Ascending aorta (tissue), 2 donors: ENCODE results near the gene ZC3H10. TPM values are rescaled to one million over a fixed set of nuclear protein-coding genes. Genes with fewer than 3 reads are reported as not detected.

Experiments
- DNase-seq, 2 donors: peaks; one replicate each; pipeline ENCODE4 v3.0.0-alpha.2; 2019; ENCODE audit warnings: low spot score in 2 of 2
- H3K27ac ChIP-seq, 2 donors: fragments of 200-600 bp; sonication (generic); one replicate each; pipeline ENCODE4 v1.5.1; 2016 to 2017; ENCODE audit warnings: mild to moderate bottlenecking in 1 of 2
- H3K27me3 ChIP-seq: fragments of 200-600 bp; sonication (generic); one replicate; pipeline ENCODE4 v1.5.1; 2017
- H3K36me3 ChIP-seq, 2 donors: fragments of 200-600 bp; sonication (generic); one replicate each; pipeline ENCODE4 v1.5.1; 2016
- H3K4me1 ChIP-seq, 2 donors: fragments of 200-600 bp; sonication (generic); one replicate each; pipeline ENCODE4 v1.5.1; 2016 to 2017; ENCODE audit warnings: mild to moderate bottlenecking in 1 of 2
- H3K4me3 ChIP-seq, 2 donors: fragments of 200-600 bp; sonication (generic); one replicate each; pipeline ENCODE4 v1.5.1; 2016 to 2017; ENCODE audit warnings: mild to moderate bottlenecking in 1 of 2
- H3K9me3 ChIP-seq, 2 donors: fragments of 200-600 bp; sonication (generic); one replicate each; pipeline ENCODE4 v1.5.1; 2016
- intact Hi-C: fragments of 100-400 bp; cut with DNase I; formaldehyde crosslinking; loops from one replicate; pipeline ENCODE4 v1.15.1; 2023
- total RNA-seq: library from RNA; depleted of rRNA; stranded (reverse); fragments of >200 nt; gene quantifications from one replicate; pipeline ENCODE4 v1.1.0, GENCODE V29; 2016
- TF ChIP-seq, protein P1 (sequence below), 3 experiments: fragments of 200-600 bp in 2 of 3; fragments of 450-650 bp in 1 of 3; sonication (generic) in 2 of 3; IDR thresholded peaks; one replicate each; pipeline ENCODE4 v1.5.1; 2016 to 2019; ENCODE audit warnings: antibody characterized with exemption in 3 of 3, mild to moderate bottlenecking in 1 of 3, moderate library complexity in 1 of 3

The ZC3H10 gene
- total RNA-seq, 1 donor from 2014 or later = 11.1 TPM

DNA sequence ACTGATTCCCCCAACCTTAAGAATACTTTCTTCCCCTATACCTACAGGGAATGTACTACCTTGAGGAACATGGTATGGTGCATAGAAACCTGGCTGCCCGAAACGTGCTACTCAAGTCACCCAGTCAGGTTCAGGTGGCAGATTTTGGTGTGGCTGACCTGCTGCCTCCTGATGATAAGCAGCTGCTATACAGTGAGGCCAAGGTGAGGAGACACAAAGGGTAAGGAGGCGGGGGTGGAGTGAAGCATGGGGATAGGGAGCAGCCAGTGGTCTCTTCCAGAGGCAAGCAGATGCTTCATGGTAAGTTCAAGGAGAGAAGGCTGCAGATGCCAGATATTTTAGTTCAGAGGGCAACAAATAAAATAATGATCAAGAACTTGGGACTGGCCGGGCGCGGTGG lies 20.3 kb upstream of the ZC3H10 start:
- intact Hi-C loops = no loop called here
- no peak for DNase-seq
- H3K9me3 ChIP-seq = no peaks in the 10 kb centered on the region
- no peaks in the 10 kb centered on the region for H3K4me1 ChIP-seq
- H3K27me3 ChIP-seq = no peaks in the 10 kb centered on the region
- TF ChIP-seq, protein P1, sequence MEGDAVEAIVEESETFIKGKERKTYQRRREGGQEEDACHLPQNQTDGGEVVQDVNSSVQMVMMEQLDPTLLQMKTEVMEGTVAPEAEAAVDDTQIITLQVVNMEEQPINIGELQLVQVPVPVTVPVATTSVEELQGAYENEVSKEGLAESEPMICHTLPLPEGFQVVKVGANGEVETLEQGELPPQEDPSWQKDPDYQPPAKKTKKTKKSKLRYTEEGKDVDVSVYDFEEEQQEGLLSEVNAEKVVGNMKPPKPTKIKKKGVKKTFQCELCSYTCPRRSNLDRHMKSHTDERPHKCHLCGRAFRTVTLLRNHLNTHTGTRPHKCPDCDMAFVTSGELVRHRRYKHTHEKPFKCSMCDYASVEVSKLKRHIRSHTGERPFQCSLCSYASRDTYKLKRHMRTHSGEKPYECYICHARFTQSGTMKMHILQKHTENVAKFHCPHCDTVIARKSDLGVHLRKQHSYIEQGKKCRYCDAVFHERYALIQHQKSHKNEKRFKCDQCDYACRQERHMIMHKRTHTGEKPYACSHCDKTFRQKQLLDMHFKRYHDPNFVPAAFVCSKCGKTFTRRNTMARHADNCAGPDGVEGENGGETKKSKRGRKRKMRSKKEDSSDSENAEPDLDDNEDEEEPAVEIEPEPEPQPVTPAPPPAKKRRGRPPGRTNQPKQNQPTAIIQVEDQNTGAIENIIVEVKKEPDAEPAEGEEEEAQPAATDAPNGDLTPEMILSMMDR (IDR thresholded peaks at IDR 0.05) = no peak
- H3K4me3 ChIP-seq = no peak overlapping the region
- no peak overlapping the region for H3K27ac ChIP-seq
- no peaks in the 10 kb centered on the region for H3K36me3 ChIP-seq

DNA sequence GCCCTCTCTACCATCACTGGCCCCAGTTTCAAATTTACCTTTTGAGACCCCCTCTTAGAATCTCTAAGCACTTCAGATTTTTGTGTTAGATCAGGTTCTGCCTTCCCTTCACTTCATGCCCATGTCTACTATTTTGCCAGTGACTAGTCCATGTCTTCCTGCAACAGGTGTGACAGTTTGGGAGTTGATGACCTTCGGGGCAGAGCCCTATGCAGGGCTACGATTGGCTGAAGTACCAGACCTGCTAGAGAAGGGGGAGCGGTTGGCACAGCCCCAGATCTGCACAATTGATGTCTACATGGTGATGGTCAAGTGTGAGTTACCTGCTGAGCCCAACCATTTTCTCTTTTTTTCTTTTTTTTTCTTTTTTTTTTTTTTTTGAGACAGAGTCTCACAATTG lies 19.5 kb upstream of the ZC3H10 start:
- no peaks in the 10 kb centered on the region for H3K27me3 ChIP-seq
- no peaks in the 10 kb centered on the region for H3K9me3 ChIP-seq
- no peaks in the 10 kb centered on the region for H3K36me3 ChIP-seq
- H3K4me3 ChIP-seq = no peak overlapping the region
- H3K4me1 ChIP-seq = no peaks in the 10 kb centered on the region
- H3K27ac ChIP-seq = no peak overlapping the region
- TF ChIP-seq, protein P1 (IDR thresholded peaks at IDR 0.05) = no peak
- DNase-seq = no peak
- intact Hi-C loops = no loop called here

DNA sequence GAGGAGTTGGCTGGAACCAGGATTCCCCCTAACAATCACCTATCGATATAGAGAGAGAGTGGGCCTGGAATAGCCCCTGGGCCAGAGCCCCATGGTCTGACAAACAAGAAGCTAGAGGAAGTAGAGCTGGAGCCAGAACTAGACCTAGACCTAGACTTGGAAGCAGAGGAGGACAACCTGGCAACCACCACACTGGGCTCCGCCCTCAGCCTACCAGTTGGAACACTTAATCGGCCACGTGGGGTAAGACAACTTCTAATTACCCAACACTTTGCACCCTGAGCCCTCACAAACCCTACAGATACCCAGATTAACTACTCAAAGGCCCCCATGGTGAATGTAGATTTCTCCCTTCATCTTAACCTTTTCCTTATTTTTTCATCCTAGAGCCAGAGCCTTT lies 18.3 kb upstream of the ZC3H10 start:
- TF ChIP-seq, protein P1 (IDR thresholded peaks at IDR 0.05) = no peak
- no peak for DNase-seq
- no peaks in the 10 kb centered on the region for H3K9me3 ChIP-seq
- intact Hi-C loops = no loop called here
- no peak overlapping the region for H3K27ac ChIP-seq
- no peak overlapping the region for H3K4me3 ChIP-seq
- no peaks in the 10 kb centered on the region for H3K4me1 ChIP-seq
- no peaks in the 10 kb centered on the region for H3K27me3 ChIP-seq
- no peaks in the 10 kb centered on the region for H3K36me3 ChIP-seq

DNA sequence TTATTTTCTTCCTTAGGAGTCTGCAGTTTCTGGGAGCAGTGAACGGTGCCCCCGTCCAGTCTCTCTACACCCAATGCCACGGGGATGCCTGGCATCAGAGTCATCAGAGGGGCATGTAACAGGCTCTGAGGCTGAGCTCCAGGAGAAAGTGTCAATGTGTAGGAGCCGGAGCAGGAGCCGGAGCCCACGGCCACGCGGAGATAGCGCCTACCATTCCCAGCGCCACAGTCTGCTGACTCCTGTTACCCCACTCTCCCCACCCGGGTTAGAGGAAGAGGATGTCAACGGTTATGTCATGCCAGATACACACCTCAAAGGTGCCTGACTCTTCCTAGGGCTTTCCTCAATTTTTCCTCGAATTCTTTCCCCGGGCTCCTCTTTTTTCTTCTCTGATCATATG lies 17.0 kb upstream of the ZC3H10 start:
- intact Hi-C loops = no loop called here
- DNase-seq = no peak
- TF ChIP-seq, protein P1 (IDR thresholded peaks at IDR 0.05) = no peak

DNA sequence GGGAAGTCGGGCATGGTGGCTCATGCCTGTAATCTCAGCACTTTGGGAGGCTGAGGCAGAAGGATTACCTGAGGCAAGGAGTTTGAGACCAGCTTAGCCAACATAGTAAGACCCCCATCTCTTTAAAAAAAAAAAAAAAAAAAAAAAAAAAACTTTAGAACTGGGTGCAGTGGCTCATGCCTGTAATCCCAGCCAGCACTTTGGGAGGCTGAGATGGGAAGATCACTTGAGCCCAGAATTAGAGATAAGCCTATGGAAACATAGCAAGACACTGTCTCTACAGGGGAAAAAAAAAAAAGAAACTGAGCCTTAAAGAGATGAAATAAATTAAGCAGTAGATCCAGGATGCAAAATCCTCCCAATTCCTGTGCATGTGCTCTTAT lies 15.4 kb upstream of the ZC3H10 start:
- no peaks in the 10 kb centered on the region for H3K9me3 ChIP-seq
- intact Hi-C loops = no loop called here
- no peaks in the 10 kb centered on the region for H3K27me3 ChIP-seq
- peaks cover 9 to 11% of the 10 kb centered on the region in 2 donors for H3K36me3 ChIP-seq
- peak overlapping the region in 1 of 2 donors; percentile 88 for H3K4me3 ChIP-seq
- H3K4me1 ChIP-seq = peaks cover 0 to 13% of the 10 kb centered on the region in 2 donors
- no peak overlapping the region for H3K27ac ChIP-seq
- no peak for DNase-seq
- TF ChIP-seq, protein P1 (IDR thresholded peaks at IDR 0.05) = no peak

More for the DNA sequence above, 17.0 kb upstream of the ZC3H10 start:
- Histone ChIP-seq H3K36me3 (no peaks in the 10 kb centered on the region), H3K9me3 (no peaks in the 10 kb centered on the region), H3K4me1 (peaks cover 0 to 10% of the 10 kb centered on the region in 2 donors), H3K4me3 (no peak overlapping the region), H3K27me3 (no peaks in the 10 kb centered on the region), H3K27ac (no peak overlapping the region)
